Measurements from ENCODE around the gene INSR.

The INSR gene

DNA sequence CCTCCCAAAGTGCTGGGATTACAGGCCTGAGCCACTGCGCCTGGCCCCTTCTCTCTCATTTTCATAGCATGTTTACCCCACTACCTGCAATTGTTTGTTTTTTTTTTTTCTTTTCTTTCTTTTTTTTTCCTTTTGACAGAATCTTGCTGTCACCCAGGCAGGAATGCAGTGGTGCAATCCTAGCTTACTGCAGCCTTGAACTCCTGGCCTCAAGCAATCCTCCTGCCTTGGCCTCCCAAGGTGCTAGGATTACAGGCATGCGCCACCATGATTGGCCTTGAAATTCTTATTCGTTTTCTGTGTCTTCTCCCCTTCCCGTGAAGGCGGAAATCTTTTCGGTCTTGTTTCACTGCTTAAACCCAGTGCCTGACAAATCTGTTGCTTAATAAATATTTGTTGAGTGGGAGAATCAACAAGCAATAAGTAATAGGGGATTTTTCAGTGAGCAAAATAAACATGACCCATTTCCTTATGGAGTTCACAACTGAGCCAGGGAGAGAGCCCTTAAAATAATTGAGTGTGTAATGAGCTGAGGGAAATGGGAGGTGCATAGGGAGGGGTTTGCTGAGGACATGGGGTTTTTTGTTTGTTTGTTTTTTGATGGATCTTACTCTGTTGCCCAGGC is 1.8 kb upstream of the INSR start:
- DNase-seq (ENCODE audit: low spot score), result no peak

DNA sequence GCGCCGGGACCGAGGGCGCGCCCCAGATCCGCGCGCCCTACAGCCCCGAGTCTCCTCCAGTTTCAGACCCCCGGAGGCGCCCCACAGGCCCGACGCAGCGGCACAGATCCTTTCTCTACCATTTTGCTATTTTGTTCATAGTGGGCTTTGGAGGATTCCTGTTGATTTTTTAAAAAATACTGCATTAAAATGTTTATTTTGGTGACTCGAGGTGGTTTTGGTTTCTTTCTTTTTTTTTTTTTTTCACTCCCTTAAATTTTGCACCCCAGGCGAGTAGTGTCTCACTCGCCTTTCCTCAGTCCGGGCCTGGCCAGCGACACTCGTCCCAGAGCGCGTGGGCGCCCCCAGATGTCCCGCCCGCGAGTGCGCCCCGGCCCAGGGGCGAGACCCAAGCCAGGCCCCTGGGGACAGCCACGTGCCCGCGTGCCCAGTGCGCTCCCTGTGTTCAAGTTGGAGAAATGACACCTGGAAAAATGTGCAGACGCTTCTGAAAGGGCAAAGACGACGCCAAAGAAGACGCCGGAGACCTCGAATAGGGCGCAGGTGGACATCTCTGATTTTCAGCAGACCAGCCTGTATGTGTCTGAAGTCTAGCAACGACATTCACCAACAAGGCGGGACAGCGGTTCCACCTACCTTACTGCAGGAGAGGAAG is 471 bp upstream of the INSR start:
- peak; percentile 66 for DNase-seq (ENCODE audit: low spot score)

- DNase-seq (ENCODE audit: low spot score), result no peak
Measured at GRCh38 chr19:7292950-7293761, 1.1 kb downstream of the INSR start.

DNA sequence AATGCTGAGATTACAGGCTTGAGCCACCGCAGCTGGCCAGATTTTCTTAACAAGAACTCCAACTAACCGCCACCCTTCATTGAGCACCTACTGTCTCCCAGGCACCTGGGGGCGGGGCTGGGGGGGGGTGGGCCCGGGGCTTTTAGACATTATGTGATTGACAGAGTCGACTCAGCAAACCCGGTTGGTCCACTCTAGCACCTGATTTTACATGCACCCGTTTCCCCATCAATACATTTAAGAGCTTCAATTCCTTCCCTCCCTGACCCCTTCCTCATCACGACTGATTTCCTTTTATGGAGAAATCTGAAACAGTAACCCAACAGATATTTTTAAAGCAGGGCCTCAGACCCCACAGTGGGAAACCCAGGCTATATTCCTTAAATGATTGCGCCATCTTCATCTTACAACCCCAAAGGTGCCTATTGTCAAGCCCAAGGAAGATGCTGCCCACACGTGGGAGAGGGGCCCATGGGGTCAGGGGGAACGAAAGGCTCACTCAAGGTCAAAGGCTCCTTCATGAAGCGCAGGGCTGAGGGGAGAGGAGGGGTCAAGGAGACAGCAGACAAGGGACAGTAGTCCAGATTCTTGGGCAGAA is 1.8 kb downstream of the INSR start:
- DNase-seq (ENCODE audit: low spot score), result no peak

GRCh38 chr19:7288977-7289376 is 5.2 kb downstream of the INSR start:
- DNase-seq (ENCODE audit: low spot score), result no peak

DNA sequence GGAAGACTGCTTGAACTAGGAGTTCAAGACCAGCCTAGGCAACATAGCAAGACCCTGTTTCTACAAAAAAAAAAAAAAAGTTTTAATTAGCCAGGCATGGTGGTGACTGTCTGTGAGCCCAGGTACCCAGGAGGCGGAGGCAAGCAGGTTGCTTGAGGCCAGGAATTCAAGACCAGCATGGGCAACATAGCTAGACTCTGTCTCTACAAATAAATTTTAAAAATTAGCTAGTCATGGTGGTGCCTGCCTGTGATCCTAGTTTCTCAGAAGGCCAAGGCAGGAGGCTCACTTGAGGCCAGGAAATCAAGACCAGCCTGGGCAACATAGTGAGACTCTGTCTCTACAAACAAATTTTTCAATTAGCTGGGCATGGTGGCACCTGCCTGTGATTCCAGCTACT is 6.1 kb downstream of the INSR start:
- DNase-seq (ENCODE audit: low spot score), result peak; percentile 7

DNA sequence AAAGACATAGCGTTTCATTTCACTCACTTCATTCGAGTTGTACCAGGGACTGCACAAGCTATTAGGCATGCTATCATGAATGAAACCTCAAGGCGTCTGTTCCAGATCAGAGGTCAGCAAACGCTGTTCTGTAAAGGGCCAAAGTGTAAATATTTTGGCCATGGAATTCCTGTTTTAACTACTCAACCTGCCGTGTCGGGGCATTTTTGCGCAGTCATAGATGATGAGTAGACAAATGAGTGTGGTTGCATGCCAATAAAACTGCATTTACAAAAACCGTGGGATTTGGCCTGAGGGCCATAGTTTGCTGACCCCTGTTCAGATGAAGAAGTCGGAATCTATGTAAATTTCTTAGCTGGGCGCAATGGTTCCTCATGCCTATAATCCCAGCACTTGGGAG is 6.5 kb downstream of the INSR start:
- peak; percentile 97 for DNase-seq (ENCODE audit: low spot score)

GRCh38 chr19:7280940-7281666 is 13.1 kb downstream of the INSR start:
- no peak for DNase-seq (ENCODE audit: low spot score)

DNA sequence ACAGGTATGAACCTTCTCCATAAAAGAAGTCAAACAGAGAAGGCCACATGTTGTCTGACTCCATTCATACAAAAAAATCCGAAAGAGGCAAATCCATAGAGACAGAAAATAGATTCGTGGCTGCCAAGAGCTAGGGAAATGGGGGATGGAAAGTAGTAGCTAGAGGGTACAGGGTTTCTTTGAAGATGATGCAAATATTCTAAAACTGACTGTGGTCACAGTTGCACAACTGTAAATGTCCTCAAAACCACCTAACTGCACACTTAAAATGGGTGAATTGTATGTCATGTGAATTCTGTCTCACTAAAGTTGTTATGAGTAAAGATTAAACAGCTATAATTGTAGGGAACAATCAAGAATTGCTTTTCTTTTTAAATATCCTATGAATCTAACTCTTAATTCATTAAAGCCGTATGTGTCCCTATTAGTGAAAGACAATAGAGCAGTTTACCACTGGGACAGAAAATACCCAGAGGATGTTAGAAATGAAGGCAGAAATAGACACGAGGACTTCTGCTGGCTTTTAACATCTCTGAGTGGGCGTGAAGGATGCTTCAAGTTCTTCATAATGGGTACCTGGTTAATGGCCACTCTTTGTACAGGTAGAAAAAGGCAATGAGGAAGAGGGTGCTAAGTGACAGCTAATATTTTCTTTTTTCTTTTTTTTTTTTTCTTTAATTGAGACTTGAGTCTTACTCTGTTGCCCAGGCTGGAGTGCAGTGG is 21.2 kb downstream of the INSR start:
- DNase-seq (ENCODE audit: low spot score), result no peak

DNA sequence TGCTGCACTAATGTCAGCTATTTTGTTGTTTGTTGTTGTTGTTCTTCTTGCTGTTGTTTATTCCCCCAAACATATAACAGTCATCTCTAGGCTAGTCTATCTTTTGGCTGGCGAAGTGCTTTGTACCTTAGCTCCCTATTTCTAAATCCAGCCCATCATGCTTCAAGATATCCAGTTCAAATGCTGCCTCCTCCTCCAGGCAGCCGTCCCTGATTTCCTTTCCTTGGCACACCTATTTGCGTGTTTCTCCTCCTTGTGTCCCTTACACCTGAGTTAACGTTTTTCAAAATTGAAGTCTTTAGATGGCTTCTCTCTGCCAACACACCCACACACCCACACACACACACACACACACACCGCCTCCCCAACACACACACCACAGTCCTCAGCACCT is 25.5 kb downstream of the INSR start:
- no peak for DNase-seq (ENCODE audit: low spot score)

GRCh38 chr19:7267792-7268704 is 26.2 kb downstream of the INSR start:
- no peak for DNase-seq (ENCODE audit: low spot score)

DNA sequence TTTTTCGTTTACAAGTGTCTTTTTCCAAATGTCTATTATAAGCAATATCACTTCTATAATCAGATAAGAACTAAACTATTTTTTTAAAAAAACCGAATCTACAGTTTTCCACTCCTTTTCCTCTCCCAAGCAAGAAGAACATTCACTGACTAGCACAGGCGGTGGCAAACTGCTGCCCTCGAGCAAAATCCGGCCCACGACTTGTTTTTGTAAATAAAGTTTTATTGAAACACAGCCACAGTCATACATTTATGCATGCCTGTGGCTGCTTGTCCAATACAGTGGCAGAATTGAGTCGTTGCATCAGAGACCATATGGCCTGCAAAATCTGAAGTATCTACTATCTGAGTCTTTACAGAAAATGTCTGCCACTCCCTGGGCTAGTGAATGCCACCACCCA is 27.4 kb downstream of the INSR start:
- DNase-seq (ENCODE audit: low spot score), result no peak

GRCh38 chr19:7265963-7266362 is 28.3 kb downstream of the INSR start:
- DNase-seq (ENCODE audit: low spot score), result no peak

DNA sequence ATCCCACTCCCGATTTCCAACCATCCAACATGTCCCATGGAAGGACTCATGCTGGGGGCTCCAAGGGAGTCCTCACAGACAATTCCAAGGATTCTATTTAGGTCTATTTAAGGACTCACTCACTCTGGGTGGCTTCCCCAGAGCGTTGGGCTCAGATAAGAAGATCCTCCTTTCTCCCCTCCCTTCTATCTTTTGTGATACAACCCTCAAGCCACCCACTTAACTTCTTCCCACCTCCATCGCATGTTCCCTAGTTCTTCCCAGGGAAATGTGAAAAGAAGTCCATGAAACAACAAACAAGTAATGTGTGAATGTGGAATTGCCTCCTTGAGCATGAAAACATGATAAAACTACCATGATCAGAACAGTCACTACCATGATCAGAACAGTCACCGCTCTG is 29.4 kb downstream of the INSR start:
- no peak for DNase-seq (ENCODE audit: low spot score)

DNA sequence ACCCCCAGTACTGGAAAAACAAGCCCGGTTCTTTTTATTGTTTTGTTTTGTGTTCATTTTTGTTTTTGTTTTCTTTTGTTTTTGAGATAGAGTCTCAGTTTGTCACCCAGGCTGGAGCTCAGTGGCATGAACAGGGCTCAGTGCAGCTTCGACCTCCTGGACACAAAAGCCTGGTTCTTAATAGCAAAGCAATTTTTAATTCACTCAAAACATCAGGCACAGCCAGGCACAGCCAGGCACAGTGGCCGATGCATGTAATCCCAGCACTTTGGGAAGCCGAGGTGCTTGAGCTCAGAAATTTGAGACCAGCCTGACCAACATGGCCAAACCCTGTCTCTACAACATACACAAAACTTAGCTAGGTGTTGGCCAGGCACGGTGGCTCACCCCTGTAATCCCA is 30.7 kb downstream of the INSR start:
- no peak for DNase-seq (ENCODE audit: low spot score)

- DNase-seq (ENCODE audit: low spot score), result no peak
Measured at GRCh38 chr19:7263066-7263465, 31.1 kb downstream of the INSR start.

- no peak for DNase-seq (ENCODE audit: low spot score)
Measured at GRCh38 chr19:7262470-7262869, 31.7 kb downstream of the INSR start.

GRCh38 chr19:7260161-7260560 is 34.1 kb downstream of the INSR start:
- DNase-seq (ENCODE audit: low spot score), result no peak

DNA sequence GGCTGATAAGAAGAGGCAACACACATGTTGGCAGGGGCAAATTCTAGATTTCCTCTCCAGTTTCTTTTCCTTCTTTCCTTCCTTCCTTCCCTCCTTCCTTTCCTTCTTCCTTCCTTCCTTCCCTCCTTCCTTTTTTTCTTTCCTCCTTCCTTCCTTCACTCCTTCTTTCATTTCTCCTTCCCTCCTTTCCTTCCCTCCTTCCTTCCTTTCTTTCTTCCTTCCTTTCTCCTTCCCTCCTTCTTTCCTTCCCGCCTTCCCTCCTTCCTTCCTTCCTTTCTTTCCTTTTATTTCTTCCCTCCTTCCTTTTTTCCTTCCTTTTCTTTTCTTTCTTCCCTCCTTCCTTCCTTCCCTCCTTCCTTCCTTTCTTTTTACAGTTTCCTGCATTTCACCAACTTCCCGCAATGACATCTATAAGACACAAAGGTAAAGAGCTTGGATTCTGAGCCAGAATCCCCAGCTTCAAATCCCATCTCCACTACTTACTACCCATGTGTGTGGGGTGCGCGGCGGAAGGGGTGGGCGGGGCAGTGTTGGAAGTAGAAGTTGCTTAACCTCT is 35.3 kb downstream of the INSR start:
- DNase-seq (ENCODE audit: low spot score), result no peak

Measured in kidney tubule cell (primary cell).